ENCODE measurements around the gene MVP.
"Not testable (repeated sequence)": the region's sequence is repeated elsewhere in the genome, so short reads cannot be mapped to it uniquely, and the experiment has no call there.

The MVP gene

DNA sequence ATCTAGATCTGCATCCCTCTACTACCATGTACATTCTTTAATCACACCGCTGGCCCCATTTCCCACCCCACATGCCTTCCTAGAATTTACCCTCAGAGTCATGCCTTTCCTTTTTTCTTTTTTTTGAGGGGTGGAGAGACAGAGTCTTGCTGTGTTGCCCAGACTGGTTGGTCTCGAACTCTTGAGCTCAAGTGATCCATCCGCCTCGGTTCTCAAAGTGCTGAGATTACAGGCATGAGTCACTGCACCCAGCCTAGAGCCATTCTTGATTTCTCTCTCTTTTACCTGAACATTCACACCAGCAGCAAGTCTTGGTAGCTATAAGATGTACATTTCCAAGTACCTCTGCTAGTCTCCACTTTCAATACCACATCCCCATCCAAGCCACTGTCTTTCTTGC is 2.2 kb upstream of the MVP start:
- Histone ChIP-seq H3K9ac (ENCODE audit: low read depth, low read length) (no peak overlapping the region), H3K4me1 (ENCODE audit: insufficient read depth, low read length) (peaks cover 15% of the 10 kb centered on the region; the same call in 1 of the 2 replicates)
- 96% methylated on average over 4 of the region's 4 CpGs for WGBS

DNA sequence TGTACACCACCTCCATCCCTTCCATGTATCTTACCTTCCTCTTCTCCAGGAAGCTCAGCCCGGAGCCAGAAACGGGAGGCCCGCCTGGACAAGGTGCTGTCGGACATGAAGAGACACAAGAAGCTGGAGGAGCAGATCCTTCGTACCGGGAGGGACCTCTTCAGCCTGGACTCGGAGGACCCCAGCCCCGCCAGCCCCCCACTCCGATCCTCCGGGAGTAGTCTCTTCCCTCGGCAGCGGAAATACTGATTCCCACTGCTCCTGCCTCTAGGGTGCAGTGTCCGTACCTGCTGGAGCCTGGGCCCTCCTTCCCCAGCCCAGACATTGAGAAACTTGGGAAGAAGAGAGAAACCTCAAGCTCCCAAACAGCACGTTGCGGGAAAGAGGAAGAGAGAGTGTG is 756 bp upstream of the MVP start:
- Histone ChIP-seq H3K9me3 (ENCODE audit: insufficient read depth, low read depth, low read length) (no peaks in the 10 kb centered on the region), H3K27me3 (ENCODE audit: insufficient read depth, low read length) (no peaks in the 10 kb centered on the region), H3K36me3 (ENCODE audit: insufficient read depth, low read length) (peaks cover 33% of the 10 kb centered on the region), H3K9ac (ENCODE audit: low read depth, low read length) (no peak overlapping the region), H3K27ac (ENCODE audit: low read depth, low read length) (no peak overlapping the region), H3K4me1 (ENCODE audit: insufficient read depth, low read length) (0 out of 2 replicates have a peak, but pooled peaks cover 7% of the 10 kb centered on the region), H3K4me3 (ENCODE audit: low read length) (no peak overlapping the region)
- WGBS: 91% methylated on average over 15 of the region's 15 CpGs

More for the DNA sequence above, 2.2 kb upstream of the MVP start:
- Histone ChIP-seq H3K9me3 (ENCODE audit: insufficient read depth, low read depth, low read length) (no peaks in the 10 kb centered on the region), H3K36me3 (ENCODE audit: insufficient read depth, low read length) (peaks cover 33% of the 10 kb centered on the region), H3K27me3 (ENCODE audit: insufficient read depth, low read length) (no peaks in the 10 kb centered on the region), H3K4me3 (ENCODE audit: low read length) (no peak overlapping the region), H3K27ac (ENCODE audit: low read depth, low read length) (no peak overlapping the region)

DNA sequence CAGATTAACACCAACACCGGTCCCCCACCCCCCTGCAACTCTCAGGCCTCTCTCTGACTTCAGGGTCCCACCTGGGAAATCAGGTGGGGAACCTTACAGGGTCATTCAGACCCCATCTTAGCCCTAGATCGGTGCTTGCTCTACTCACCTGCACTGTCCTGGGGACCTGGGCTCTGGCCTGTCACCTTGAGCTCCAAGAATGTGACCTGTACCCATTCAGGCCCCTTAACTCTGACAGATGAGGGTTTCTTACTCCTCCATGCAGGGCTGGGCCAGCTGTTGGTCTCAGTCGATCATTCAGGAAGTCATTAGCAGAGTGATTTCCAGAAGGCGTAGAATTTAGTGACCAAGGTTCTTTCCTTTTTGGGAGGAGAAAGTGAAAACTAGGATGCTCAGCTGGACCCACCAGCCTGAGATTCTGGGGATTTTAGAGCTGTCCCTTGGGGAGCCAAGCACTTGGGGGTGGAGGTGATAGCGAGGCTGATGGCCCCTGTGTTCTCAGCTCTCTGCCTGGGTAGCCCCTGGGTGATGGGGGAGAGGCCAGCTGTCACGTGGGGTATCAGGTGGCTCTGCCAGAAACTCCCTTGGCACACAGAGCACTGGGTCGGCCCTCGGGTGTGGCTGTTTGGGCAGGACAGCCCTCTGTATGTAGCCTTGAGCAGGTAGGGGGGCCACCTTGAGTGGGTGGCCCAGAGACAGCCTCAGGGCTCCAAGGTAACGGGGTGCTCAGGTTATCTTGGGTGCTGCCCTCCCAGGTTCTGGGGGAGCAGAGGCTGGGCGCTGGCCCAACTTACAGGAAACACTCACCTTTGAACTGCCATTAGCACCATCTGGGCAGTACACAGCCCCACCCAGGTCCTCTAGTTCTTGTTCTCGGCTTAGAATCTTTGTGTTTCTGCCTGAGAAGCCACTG is 724 bp downstream of the MVP start:
- H3K4me1 ChIP-seq (ENCODE audit: insufficient read depth, low read length): peaks cover 13% of the 10 kb centered on the region
- H3K36me3 ChIP-seq (ENCODE audit: insufficient read depth, low read length): peaks cover 33% of the 10 kb centered on the region
- 90% methylated on average over 11 of the region's 11 CpGs for WGBS
- H3K4me3 ChIP-seq (ENCODE audit: low read length): peak overlapping the region; percentile 31; the same call in 1 of the 2 replicates
- no peak overlapping the region for H3K27ac ChIP-seq (ENCODE audit: low read depth, low read length)
- no peaks in the 10 kb centered on the region for H3K9me3 ChIP-seq (ENCODE audit: insufficient read depth, low read depth, low read length)
- H3K27me3 ChIP-seq (ENCODE audit: insufficient read depth, low read length): no peaks in the 10 kb centered on the region
- no peak overlapping the region for H3K9ac ChIP-seq (ENCODE audit: low read depth, low read length)

DNA sequence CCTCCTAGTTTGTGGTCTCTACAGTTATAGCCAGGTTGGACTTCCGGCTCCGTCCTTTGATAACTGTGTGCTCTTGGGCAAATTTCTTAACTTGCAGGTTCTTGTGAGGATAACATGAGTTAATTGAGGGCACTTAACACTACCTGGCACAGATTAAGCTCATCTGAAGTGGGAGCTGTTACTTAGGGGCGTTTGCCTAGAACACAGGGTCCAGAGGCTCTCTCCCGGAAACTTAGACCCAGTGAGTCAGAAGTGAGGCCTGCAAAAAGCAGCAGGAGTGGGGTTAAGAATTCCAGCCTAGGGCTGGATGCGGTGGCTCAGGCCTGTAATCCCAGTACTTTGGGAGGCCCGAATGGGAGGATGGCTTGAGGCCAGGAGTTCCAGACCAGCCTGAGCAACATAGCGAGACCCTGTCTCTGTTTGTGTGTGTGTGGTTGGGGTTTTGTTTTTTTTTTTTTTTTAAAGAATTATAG is 1.4 kb downstream of the MVP start:
- peaks cover 33% of the 10 kb centered on the region for H3K36me3 ChIP-seq (ENCODE audit: insufficient read depth, low read length)
- H3K9ac ChIP-seq (ENCODE audit: low read depth, low read length): no peak overlapping the region
- H3K4me1 ChIP-seq (ENCODE audit: insufficient read depth, low read length): peaks cover 13% of the 10 kb centered on the region
- no peak overlapping the region for H3K4me3 ChIP-seq (ENCODE audit: low read length)
- H3K27me3 ChIP-seq (ENCODE audit: insufficient read depth, low read length): no peaks in the 10 kb centered on the region
- no peaks in the 10 kb centered on the region for H3K9me3 ChIP-seq (ENCODE audit: insufficient read depth, low read depth, low read length)
- 88% methylated on average over 7 of the region's 7 CpGs for whole genome bisulfite sequencing
- H3K27ac ChIP-seq (ENCODE audit: low read depth, low read length): no peak overlapping the region

DNA sequence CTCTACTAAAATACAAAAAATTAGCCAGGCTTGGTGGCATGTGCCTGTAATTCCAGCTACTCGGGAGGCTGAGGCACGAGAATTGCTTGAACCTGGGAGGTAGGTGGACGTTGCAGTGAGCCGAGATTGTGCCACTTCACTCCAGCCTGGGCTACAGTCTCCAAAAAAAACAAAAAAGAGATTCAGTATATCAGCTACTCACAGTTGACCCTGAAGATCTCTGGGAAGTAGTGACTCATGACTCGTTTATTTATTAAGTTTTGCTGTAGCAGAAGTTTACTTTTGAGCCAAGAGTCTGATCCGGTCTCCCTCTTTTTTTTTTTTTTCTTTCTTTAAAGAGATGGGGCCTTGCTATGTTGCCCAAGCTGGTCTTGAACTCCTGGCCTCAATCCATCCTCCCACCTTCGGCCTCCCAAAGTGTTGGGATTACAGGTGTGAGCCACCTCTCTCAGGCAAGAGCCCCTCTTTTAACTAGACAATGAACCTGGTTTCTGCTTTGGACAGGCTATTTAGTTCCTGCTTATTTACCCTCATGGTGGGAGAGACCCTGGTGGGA is 4.4 kb downstream of the MVP start:
- Histone ChIP-seq H3K4me1 (ENCODE audit: insufficient read depth, low read length) (peaks cover 13% of the 10 kb centered on the region), H3K9ac (ENCODE audit: low read depth, low read length) (no peak overlapping the region), H3K27me3 (ENCODE audit: insufficient read depth, low read length) (no peaks in the 10 kb centered on the region), H3K36me3 (ENCODE audit: insufficient read depth, low read length) (peaks cover 14% of the 10 kb centered on the region), H3K4me3 (ENCODE audit: low read length) (no peak overlapping the region), H3K27ac (ENCODE audit: low read depth, low read length) (no peak overlapping the region), H3K9me3 (ENCODE audit: insufficient read depth, low read depth, low read length) (no peaks in the 10 kb centered on the region)
- 93% methylated on average over 7 of the region's 7 CpGs for WGBS

DNA sequence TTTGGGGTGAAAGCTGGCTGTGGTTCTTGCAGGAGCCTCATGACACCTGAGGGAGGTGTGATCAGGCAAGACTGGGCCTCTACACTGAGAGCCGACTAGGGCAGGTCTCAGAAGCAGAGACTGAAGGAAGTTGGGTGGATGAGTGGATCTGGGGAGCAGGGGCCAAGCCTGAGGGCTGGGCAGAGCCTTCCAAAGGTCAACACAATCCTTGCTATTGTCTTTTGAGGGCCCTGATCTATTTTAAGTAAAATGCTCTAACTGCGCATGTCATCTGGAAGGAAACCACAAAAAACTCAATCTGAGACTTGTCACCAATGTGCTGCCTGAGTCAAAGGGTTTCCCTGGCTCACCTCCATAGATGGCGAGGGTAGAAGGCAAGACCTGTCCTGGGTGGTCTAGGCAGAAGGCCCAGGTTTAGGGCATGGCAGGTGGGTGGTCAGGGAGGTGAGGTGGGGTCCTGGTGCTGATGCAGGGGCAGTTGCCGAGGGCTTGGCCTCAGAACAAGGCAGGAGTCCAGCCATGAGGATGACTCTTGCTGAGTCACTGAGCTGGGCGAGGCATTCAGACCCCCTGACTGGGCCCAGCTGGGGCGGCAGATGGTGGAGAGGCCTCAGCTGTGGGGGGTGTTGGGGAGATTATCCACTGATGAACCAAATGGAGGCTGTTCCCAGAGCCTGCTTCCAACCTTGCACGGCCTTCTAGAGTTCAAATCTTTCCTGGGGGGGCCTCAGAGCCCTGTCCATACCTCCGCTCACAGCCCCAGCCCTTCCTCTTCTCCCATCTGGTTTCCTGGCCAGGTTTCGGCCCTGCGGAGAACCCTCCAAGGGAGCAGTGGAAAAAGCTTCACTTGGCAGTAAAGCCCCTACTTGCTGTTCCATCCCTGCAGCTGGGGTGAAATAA is 5.1 kb downstream of the MVP start:
- Histone ChIP-seq H3K4me3 (ENCODE audit: low read length) (no peak overlapping the region), H3K9ac (ENCODE audit: low read depth, low read length) (peak overlapping the region; percentile 33), H3K9me3 (ENCODE audit: insufficient read depth, low read depth, low read length) (no peaks in the 10 kb centered on the region), H3K4me1 (ENCODE audit: insufficient read depth, low read length) (peaks cover 13% of the 10 kb centered on the region), H3K27ac (ENCODE audit: low read depth, low read length) (peak overlapping the region; percentile 45; the same call in 1 of the 2 replicates), H3K36me3 (ENCODE audit: insufficient read depth, low read length) (peaks cover 7% of the 10 kb centered on the region; the same call in 1 of the 2 replicates), H3K27me3 (ENCODE audit: insufficient read depth, low read length) (no peaks in the 10 kb centered on the region)
- WGBS: 79% methylated on average over 10 of the region's 10 CpGs

DNA sequence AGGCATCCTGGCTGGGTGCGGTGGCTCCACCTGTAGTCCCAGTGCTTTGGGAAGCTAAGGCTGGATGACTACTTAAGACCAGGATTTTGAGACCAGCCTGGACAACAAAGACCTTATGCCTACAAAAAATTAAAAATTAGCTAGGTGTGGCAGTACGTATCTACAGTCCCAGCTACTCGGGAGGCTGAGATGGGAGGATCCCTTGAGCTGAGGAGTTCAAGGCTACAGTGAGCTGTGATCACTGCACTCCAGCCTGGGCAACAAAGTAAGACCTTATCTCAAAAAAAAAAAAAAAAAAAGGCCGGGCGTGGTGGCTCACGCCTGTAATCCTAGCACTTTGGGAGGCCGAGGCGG is 6.1 kb downstream of the MVP start:
- H3K27ac ChIP-seq (ENCODE audit: low read depth, low read length): no peak overlapping the region; the same call in 1 of the 2 replicates
- 98% methylated on average over 8 of the region's 8 CpGs for WGBS
- H3K4me3 ChIP-seq (ENCODE audit: low read length): no peak overlapping the region
- peaks cover 13% of the 10 kb centered on the region for H3K4me1 ChIP-seq (ENCODE audit: insufficient read depth, low read length)
- no peak overlapping the region for H3K9ac ChIP-seq (ENCODE audit: low read depth, low read length)
- H3K27me3 ChIP-seq (ENCODE audit: insufficient read depth, low read length): no peaks in the 10 kb centered on the region
- no peaks in the 10 kb centered on the region for H3K36me3 ChIP-seq (ENCODE audit: insufficient read depth, low read length)
- no peaks in the 10 kb centered on the region for H3K9me3 ChIP-seq (ENCODE audit: insufficient read depth, low read depth, low read length)

DNA sequence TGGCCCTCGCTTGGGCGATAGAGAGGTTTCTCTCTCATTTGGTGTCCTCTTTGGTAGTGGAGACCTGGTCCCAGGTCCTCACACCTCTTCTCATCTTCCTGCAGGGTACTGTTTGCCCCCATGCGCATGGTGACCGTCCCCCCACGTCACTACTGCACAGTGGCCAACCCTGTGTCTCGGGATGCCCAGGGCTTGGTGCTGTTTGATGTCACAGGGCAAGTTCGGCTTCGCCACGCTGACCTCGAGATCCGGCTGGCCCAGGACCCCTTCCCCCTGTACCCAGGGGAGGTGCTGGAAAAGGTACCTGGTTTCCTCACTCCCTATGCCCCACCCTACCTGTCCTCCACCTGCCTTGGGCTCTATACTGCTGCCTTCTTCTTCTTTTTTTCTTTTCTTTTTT is 10.5 kb downstream of the MVP start:
- Histone ChIP-seq H3K4me1 (ENCODE audit: insufficient read depth, low read length) (peaks cover 2% of the 10 kb centered on the region; the same call in 1 of the 2 replicates), H3K27ac (ENCODE audit: low read depth, low read length) (no peak overlapping the region), H3K9ac (ENCODE audit: low read depth, low read length) (no peak overlapping the region), H3K27me3 (ENCODE audit: insufficient read depth, low read length) (no peaks in the 10 kb centered on the region), H3K9me3 (ENCODE audit: insufficient read depth, low read depth, low read length) (no peaks in the 10 kb centered on the region), H3K36me3 (ENCODE audit: insufficient read depth, low read length) (no peaks in the 10 kb centered on the region), H3K4me3 (ENCODE audit: low read length) (no peak overlapping the region)
- 95% methylated on average over 11 of the region's 11 CpGs for WGBS

DNA sequence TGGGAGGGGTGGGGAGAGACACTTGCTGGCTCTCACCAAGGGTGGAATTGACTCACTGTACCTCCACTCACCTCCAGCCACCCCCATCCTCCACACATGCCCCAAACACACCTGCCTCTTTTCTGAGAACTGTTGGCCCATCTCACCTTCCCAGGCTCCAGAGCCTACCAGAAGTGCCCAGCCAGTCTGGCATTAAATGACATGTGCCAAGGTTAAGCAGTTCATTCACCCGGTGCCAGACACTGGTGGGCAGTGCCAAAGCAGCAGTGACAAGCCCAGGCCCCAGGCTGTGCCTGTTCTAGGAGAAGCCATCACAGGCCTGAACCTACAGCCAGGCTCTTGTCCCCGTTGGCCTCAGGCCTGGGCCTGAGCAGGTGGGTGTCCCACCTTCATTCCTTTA is 11.2 kb downstream of the MVP start:
- Histone ChIP-seq H3K4me1 (ENCODE audit: insufficient read depth, low read length) (no peaks in the 10 kb centered on the region), H3K27me3 (ENCODE audit: insufficient read depth, low read length) (no peaks in the 10 kb centered on the region), H3K4me3 (ENCODE audit: low read length) (no peak overlapping the region), H3K9ac (ENCODE audit: low read depth, low read length) (no peak overlapping the region), H3K9me3 (ENCODE audit: insufficient read depth, low read depth, low read length) (no peaks in the 10 kb centered on the region), H3K27ac (ENCODE audit: low read depth, low read length) (no peak overlapping the region), H3K36me3 (ENCODE audit: insufficient read depth, low read length) (no peaks in the 10 kb centered on the region)
- 92% methylated on average over 2 of the region's 2 CpGs for WGBS

DNA sequence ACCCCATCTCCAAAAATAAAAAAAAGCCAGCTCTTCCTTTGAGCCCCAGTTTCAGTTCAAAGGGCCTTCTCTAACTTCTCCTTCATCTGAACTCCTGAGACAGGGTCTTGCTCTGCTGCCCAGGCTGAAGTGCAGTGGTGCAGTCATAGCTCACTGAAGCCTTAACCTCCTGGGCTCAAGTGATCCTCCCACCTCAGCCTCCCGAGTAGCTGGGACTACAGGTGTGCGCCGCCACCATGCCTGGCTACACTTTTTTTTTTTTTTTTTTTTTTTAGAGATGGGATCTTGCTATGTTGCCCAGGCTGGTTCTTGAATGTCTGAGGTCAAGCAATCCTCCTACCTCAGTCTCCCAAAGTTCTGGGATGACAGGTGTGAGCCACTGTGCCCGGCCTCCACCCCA is 13.0 kb downstream of the MVP start:
- H3K4me3 ChIP-seq (ENCODE audit: low read length); H3K27ac ChIP-seq (ENCODE audit: low read depth, low read length); H3K4me1 ChIP-seq (ENCODE audit: insufficient read depth, low read length); H3K36me3 ChIP-seq (ENCODE audit: insufficient read depth, low read length); H3K9me3 ChIP-seq (ENCODE audit: insufficient read depth, low read depth, low read length); H3K9ac ChIP-seq (ENCODE audit: low read depth, low read length); H3K27me3 ChIP-seq (ENCODE audit: insufficient read depth, low read length): not testable (repeated sequence)
- 96% methylated on average over 2 of the region's 4 CpGs for whole genome bisulfite sequencing

DNA sequence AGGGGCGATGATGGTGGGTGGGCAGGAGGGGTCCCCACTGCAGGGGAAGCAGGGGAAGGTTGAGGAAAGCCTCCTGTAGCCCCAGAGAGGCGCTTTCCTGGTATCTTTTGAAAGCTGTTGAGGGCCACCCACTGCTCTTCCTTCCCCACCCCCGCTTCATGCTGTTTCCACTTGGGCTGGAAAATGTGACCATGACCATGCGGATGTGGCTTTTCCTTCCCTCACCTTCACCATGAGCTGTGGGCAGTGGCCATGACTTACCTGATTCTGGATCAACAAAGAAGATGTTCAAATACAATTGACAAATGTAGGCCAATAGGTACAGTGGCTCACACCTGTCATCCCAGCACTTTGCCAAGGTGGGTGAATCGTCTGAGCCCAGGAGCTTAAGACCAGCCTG is 13.8 kb downstream of the MVP start:
- Histone ChIP-seq H3K4me3 (ENCODE audit: low read length) (no peak overlapping the region), H3K27me3 (ENCODE audit: insufficient read depth, low read length) (no peaks in the 10 kb centered on the region), H3K27ac (ENCODE audit: low read depth, low read length) (no peak overlapping the region), H3K4me1 (ENCODE audit: insufficient read depth, low read length) (no peaks in the 10 kb centered on the region), H3K9me3 (ENCODE audit: insufficient read depth, low read depth, low read length) (no peaks in the 10 kb centered on the region), H3K9ac (ENCODE audit: low read depth, low read length) (no peak overlapping the region), H3K36me3 (ENCODE audit: insufficient read depth, low read length) (no peaks in the 10 kb centered on the region)
- WGBS: 90% methylated on average over 5 of the region's 5 CpGs

Data from HUES64 (cell line).